Activated T-helper 1 cell treated with Interleukin-2 at 50 U/mL for 16 hours (primary cell): ENCODE measurements around the gene VPS4A.
"Not testable (repeated sequence)": the region's sequence is repeated elsewhere in the genome, so short reads cannot be mapped to it uniquely, and the experiment has no call there.

ENCODE experiments used
- DNase-seq: peaks from one replicate; pipeline ENCODE4 v3.0.0-alpha.2; 2020; ENCODE audit warnings: low read depth

The VPS4A gene

DNA sequence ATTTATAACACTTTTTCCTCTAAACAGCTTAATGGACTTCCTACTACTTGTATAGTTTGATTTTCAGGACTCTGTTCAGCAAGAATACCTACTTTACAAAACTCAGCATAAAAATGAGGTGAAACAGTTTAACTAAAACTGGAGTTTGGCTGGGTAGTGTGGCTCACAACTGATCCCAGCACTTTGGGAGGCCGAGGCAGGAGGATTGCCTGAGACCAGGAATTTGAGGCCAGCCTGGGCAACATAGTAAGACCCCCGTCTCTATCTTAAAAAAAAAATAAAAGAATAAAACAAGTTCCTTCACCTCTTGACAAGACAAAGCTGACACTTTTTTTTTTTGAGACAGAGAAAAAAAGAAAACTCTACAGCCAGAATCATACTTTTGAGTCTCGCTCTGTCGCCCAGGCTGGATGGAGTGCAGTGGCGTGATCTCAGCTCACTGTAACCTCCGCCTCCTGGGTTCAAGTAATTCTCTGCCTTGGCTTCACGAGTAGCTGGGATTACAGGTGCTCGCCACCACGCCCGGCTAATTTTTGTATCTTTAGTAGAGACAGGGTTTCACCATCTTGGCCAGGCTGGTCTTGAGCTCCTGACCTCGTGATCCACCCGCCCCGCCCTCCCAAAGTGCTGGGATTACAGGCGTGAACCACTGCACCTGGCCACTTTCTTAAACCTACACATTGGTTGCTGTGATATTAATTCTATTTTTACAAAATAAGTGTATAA, 16.6 kb downstream of the VPS4A start:
- DNase-seq: no peak

DNA sequence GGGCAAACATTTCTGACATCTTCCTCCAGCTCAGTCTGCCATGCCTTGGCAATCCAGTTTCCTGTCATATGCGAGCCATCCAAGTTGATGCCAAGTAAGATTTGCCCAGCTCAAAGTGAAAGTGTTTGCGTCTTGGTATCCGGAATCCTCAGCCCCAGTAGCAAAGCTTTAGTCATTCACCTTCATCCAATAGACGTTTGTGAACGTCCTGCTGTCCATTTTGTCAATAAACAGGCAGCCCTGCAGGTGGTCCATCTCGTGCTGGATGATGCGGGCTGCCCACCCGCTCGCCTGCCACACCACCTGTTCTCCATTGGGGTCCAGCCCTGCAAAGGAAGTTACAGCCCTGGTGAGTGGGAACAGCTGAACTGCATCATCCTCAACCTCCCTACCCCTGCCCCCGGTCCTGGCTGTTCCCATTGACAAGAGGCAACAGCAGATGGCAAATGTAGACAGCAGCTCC, 17.7 kb downstream of the VPS4A start:
- no peak for DNase-seq

DNA sequence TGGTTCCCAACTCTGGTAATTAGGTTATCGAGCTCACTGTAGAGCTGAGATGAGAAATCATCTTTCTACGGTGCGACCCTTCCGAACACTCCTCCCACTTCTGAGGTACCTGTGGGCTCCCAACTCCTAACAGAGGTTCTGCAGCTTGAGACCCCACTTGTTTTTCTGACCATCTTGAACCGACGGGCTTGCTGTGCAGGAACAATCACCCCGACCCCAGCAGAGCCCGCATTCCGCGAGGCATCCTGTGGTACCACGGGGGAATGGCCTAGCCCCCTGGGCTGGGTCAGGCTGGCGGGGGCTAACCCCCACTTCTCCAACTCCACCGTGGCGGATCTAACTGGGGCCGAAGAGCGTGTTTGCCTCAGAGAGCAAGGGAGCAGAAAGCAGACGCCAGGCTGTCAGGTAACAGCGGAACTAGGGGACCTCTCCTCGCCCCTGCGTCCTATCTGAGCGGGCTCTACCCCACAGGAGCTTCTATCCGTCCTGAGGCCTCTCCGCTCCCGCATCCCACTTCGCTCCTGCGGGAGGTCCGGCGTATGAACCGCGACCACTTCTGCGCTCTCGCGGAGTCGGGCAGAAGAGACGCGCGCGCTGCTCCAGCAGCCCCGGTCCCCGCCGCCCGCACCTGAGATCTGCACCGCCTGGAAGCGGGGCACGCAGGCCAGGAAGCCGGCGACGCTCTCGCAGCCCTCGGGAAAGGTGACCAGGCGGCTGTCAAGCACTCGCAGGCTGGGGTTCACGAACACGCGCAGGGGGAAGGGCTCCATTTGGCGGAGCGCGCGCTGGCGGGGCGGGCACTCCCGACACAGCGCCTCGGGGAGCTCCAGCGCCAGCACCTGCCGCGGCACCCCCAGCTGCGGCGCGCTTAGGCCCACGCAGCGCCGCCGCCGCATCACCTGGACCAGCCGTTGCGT, 18.5 kb downstream of the VPS4A start:
- DNase-seq: peak; percentile 35

DNA sequence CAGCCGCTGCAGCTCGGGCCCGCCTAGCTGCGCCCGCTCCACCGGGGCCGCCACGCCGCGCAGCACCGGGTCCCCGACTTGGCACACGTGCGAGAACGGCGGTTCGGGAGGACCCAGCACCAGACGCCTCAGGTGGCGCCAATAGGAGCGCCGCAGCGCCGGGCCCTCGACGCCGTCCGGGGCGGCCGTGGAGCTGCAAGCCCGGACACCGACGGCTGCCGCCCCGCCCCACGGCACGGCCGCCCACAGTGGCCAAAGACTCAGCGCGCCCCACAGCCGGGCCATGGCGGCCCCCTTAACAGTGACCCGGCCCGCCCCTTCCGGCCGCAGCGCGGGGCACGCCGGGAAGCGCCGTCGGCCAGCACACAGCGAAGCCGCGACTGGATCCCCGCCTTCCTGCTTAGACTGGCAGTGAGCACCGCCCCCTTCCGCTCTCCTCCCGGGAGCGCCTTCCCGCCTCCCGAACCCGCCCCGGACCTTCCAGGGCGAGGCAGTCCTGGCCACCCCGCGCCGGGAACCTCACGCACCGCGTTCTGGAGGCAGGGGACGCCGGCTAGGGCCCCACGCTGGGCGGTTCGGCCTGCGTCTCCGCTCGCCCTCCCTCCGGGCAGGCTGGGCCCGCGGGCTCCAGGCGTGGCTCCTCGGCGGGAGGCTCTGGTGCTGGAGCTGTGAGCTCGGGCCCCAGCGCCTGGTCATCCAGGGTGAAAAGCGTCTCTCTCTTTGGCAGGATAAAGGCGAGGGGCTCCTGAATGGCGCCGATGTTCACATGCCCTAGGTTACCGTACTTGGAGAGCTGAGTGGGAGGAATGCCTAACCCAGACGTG, 19.3 kb downstream of the VPS4A start, which contains the start of gene PDF:
PDF (minus strand) TSS at position 303 of the 824 bp plus-strand sequence; CDS start at position 285, 18 bp downstream.
- DNase-seq: peak; percentile 78

DNA sequence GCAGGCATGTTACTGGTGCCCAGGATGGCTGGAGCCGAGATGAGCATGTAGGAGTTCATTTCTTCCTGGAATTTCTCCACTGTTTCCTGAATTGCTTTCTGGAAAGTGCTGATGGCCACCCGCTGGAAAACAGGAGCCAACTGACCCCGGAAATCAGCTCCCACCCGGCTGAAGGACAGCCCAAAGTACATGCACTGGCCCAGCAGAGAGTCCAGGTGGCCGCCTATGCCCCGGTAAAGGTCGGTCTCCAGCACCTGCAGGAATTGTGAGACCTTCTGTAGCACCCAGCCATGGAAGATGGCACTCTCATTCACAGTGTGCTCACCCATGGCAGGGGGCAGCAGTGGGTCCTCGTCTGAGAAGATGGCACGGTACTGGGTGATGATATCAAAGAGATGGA, 23.5 kb downstream of the VPS4A start:
- no peak for DNase-seq

DNA sequence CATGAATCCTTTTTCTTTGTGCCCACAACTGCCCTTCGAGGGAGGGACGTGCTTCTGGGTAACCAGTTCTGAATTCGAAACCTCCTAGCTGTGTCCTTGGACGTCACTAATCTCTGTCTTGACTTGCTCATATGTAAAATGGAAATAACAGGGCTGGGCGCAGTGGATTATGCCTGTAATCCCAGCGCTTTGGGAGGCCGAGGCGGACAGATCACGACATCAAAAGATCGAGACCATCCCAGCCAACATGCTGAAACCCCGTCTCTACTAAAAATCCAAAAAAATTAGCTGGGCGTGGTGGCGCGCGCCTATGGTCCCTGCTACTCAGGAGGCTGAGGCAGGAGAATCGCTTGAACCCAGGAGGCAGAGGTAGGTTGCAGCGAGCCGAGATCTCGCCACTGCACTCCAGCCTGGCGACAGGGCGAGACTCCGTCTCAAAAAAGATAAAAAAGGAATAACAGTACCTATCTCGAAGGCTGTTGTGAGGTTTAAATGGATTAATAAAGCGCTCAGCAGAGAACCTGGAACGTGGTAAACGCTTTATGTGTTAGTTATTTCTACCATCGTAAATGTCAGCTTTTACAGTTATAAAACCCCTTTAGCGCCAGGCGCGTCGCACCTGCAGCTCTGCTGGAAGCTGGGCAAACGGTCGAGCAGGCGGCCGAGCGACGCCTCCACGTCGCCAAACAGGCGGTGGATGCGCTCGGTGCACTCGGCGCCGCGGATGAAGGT, 27.6 kb downstream of the VPS4A start:
- DNase-seq: no peak

DNA sequence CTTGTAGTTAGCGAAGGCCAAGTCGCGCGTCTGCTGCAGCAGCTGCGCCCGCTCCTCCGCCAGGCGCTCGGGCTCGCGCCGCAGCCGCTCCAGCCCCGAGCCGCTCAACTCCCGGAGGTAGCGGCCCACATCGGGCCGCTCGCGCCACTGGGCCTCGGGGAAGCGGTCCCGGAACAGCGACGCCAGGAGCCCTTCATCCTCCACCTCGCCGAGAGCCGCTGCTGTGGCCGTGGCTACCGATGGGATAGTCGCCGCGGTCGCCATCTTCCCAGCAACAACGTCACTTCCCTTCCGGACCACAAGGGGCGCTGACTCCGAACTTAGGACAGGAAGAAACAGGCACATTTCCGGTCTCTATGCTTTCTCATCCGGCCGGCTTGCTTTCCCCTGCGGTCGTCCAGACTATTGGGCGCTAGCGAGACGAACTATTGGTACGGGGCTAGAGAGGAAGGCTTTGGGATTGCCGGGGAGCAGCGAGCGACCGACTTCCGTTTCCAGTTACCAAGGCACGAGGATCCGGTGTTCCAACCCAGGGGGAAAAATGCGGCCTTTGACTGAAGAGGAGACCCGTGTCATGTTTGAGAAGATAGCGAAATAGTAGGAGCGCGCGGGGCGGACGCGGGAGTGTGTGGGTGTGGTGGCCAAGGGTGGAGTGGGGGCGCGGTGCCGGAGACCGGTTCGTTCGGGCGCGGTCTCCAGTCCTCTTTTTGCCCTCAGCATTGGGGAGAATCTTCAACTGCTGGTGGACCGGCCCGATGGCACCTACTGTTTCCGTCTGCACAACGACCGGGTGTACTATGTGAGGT, 28.3 kb downstream of the VPS4A start, which contains the start of the genes COG8 and NIP7:
COG8 (minus strand) TSS at position 276 of the 806 bp plus-strand sequence; CDS start at position 264, 12 bp downstream.
NIP7 (plus strand) TSS at position 484 of the 806 bp plus-strand sequence; CDS start at position 542, 58 bp downstream.
- DNase-seq: peak; percentile 83

DNA sequence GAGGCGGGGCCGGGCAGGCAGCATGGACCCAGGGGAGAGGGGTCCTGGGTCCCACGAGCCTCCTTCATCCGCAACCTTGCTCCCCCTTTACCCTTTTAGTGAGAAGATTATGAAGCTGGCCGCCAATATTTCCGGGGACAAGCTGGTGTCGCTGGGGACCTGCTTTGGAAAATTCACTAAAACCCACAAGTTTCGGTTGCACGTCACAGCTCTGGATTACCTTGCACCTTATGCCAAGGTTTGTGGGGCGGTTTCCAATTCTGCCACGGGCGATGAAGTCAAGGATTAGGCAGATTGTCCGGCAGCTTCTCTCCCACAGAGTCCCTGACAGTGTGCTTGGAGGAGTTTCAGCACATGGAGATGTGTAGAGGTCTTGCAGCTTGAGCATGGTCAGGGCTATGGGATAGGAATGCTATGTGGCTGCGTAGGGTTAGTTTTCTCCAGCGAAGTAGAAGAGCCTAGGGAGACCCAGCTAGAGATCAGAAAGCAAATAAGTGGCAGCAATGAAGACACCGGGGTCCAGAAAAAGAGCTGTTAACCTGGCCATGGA, 29.0 kb downstream of the VPS4A start:
- no peak for DNase-seq

DNA sequence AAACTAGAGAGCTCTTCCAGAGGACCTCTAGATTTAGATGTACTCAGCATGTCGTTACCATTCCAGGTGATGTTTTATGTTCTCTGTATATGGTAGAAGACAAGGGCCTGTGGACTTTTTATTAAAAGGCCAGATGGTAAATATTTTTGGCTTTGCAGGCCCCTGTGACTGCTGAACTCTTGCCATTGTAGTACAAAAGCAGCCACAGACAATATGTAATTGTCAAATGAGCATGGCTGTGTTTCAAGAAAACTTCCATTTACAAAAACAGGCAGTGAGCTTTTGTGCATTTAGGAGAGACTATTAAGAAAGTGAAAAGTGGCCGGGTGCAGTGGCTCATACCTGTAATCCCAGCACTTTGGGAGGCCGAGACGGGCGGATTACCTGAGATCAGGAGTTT, 33.0 kb downstream of the VPS4A start:
- no peak for DNase-seq

DNA sequence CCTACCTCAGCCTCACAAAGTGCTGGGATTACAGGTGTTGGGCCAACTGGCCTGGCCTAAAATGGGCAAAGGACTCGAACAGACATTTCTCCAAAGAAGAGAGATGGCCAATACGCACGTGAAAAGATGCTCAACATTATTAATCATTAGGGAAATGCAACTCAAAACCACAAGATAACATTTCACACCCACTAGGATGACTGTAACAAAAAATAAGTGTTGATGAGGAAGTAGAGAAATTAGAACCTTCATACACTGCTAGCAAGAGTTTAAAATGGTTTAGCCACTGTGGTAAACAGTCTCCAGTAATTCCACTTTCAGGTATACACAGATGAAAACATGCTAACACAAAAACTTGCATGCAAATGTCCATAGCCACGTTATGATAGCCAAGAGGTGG, 34.8 kb downstream of the VPS4A start:
- DNase-seq: no peak

DNA sequence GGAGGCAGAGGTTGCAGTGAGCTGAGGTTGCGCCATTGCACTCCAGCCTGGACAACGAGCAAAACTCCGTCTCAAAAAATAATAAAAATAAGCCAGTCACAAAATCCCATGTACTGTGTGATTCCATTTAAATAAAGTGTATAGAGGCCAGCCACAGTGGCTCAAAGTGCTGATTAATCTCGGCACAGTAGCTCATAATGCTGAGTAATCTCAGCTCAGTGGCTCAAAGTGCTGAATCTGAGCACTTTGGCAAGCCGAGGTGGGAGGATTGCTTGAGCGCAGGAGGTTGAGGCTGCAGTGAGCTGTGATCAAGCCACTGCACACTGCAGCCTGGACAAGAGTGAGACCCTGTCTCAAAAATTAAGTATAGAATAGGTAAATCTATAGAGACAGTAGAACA, 35.5 kb downstream of the VPS4A start:
- no peak for DNase-seq

DNA sequence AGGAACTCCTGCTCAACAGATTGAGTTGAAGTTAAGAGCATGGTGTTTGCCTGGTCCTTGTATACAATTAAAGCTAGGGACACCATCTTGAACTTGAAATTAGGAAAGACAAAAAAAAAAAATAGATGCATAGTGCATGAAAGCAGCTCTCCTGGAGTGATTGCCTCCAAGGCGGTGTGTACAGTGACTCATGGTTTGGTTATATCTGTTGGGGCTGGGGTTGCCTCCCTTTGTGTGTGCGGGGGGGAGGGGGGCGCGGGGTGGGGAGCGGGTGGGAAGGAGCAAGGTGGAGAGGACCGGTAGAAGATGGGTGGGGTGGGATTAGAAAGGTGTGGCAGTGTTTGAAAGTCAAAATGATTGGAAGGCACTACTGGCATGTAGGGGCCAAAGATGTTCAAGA, 37.1 kb downstream of the VPS4A start:
- no peak for DNase-seq

DNA sequence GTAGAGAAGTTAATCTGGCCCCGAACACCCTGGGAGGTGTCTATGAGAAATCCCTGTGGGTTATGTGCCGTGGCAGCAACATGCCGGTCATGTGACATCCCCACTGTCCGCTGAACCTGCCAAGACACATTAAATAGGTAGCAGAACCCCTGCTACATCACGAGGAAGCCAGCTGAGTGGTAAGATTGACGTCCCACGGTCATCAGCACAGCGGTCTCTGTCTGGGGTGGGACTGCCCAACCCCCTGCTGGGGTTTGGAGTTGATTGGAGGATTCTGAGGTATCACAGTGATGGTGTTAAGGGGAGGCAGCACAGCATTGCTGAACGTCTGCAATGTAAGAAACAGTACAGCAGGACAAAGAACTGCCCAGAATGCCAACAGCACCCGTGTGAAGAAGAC, 38.4 kb downstream of the VPS4A start:
- no peak for DNase-seq

DNA sequence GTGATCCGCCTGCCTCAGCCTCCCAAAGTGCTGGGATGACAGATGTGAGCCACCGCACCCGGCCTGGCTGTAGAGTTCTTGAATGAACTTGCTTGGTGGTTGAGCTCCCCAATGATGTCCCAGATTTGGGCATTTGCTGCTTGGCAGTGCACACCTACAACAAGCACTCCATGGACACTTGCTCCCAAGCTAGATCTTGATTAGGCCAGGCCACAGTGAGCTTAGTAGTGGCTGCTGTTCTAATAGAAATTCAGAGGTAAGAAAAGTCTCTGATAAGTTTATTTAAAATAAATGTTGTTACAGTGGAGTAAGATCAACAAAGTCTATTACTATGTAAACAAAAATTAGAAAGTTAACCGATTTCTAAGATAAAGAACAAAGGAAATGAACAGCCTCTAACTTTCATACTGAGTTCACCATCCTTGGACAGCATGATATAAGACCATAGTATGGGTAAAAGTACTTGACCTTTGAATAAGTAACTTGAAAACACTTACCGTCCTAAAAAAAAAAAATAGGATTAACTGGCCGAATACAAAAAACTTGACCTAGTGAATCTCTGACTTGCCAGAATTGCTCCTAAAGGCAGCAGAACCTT, 39.5 kb downstream of the VPS4A start:
- DNase-seq: no peak

DNA sequence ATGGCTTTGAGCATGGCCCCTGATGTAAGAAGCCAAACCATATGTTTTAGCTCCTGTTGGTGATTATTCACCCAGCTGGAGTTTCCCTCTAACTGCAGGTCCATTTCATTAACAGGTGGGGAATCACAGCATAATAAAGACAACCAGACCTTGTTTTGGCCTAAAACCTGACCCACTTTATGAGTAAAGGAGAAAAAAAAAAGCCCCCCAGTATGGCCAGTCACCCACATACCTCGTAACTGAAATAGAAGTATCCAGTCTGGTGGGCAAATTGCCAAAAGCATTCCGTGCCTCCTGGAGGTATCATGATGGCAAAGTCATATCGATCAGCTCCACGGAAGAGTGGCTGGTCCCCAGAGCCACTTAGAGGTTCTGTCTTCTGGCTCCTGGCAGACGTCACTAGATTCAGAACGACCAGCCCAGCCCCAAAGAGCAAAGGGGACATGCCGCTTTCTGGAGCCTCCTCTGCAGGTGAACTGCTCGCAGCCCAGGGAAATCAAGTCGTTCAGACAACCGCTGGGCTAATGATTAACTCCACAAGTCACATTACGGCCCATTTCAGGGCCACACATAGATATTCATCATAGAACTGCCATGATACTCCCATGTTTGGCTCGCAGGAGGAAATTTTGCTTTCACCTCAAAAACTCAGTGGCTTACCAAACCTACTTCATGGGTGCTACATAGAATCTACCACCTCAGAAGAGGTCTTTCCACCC, 40.3 kb downstream of the VPS4A start, which contains the start of gene TMED6:
TMED6 (minus strand) TSS at position 478 of the 719 bp plus-strand sequence; CDS start at position 445, 33 bp downstream.
- DNase-seq: no peak

DNA sequence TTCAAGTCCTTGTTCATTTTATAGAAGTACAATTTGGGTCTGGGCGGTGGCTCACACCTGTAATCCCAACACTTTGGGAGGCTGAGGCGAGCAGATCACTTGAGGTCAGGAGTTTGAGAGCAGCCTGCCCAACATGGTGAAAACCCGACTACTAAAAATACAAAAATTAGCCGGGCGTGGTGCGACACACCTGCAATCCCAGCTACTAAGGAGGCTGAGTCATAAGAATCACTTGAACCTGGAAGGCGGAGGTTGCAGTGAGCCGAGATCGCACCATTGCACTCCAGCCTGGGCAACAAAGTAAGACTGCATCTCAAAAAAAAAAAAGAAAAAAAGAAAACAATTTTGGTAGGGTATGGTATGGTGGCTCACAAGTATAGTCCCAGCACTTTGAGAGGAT, 48.9 kb downstream of the VPS4A start:
- DNase-seq: not testable (repeated sequence)

DNA sequence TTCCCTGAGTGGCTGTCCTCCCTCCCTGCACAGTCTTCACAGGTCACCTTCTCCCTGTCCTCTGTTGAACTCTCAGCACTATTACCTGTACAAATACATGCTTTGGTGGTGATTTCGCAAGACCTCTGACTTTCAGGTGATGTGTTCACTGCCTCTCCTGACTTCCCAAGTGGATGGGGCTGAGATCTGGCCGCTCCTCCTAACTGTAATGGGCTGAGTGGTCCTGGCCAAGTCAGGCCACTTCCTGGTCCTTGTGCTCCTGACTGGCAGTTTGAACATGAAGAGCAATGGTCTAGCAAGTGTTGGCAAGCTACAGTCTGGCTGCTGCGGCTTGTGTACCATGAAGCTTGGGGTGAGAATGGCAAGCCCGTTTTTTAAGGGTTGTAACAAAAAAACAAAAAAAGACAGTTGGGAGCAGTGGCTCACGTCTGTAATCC, 52.1 kb downstream of the VPS4A start:
- DNase-seq: no peak

DNA sequence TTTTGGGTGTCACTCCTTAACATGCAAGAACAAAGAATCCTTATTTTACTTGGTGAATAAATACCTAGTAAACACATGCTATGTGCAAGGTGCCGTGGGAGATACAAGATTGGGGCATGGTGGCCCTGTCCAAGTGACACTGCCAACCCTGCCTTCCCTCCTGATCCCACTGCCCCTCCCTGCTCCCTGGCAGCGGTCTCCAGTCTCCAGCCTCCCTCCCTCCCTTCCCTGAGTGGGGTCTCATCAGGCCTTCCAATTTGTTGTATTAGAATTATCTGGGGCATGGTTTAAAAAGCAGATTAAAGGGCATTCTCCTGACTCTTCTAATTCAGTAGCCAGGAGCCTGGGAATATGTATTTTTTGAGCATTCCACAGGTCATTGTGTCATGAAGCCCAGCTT, 52.9 kb downstream of the VPS4A start:
- DNase-seq: no peak

DNA sequence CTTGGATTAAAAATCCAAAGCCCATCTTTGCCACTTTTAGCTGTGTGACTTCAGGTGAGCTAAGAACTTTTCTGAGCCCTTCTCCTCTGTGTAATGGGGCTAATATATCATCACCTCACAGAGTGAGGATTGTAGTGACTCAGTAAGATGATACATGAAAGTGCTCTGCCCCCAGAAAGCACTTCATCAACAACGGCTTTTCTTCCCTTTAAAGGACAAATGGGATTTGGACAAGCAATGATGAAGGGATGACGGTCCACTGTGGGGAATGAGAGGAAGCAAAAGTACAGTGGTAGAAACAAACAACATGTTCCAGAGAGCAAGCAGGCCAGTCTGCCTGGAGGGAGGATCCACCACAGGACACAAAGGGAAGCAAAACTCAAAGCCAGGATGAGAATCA, 54.8 kb downstream of the VPS4A start:
- DNase-seq: no peak
